Thyroid gland (tissue), 4 donors: ENCODE results near the gene COL9A1. TPM values are rescaled to one million over a fixed set of nuclear protein-coding genes. Genes with fewer than 3 reads are reported as not detected.

Experiments used
- DNase-seq, 2 donors: peaks; one replicate each; pipeline ENCODE4 v3.0.0-alpha.2; 2019
- H3K27ac ChIP-seq, 3 donors: fragments of 200-600 bp; sonication (generic); 1 replicate in 2 of 3; 2 replicates in 1 of 3; pipeline ENCODE4 v1.5.1; 2016 to 2019; ENCODE audit warnings: mild to moderate bottlenecking in 1 of 3, moderate library complexity in 1 of 3
- H3K27me3 ChIP-seq: fragments of 200-600 bp; sonication (generic); one replicate; pipeline ENCODE4 v1.5.1; 2019
- H3K36me3 ChIP-seq, 2 donors: fragments of 200-600 bp; sonication (generic); one replicate each; pipeline ENCODE4 v1.5.1; 2016 to 2019
- H3K4me1 ChIP-seq, 2 donors: fragments of 200-600 bp; sonication (generic); one replicate each; pipeline ENCODE4 v1.5.1; 2017 to 2019
- H3K4me3 ChIP-seq, 3 donors: fragments of 200-600 bp; sonication (generic); replicated peaks in 1 of 3; 1 replicate in 2 of 3; 2 replicates in 1 of 3; pipeline ENCODE4 v1.5.1; 2016; ENCODE audit warnings: mild to moderate bottlenecking in 1 of 3
- H3K9me3 ChIP-seq: fragments of 200-600 bp; sonication (generic); one replicate; pipeline ENCODE4 v1.5.1; 2017
- POLR2A ChIP-seq, 2 donors: fragments of 450-650 bp; IDR thresholded peaks; one replicate each; pipeline ENCODE4 v1.6.1; 2017; ENCODE audit warnings: antibody characterized with exemption in 2 of 2, mild to moderate bottlenecking in 2 of 2, moderate library complexity in 1 of 2
- WGBS, 2 donors: methylation state at CpG; one replicate each; pipeline ENCODE4 v1.1.5; 2017; 5-methylcytosine and 5-hydroxymethylcytosine counted together
- intact Hi-C: fragments of 100-400 bp; cut with DNase I; formaldehyde crosslinking; loops from one replicate; pipeline ENCODE4 v1.15.1; 2023
- total RNA-seq, 4 donors: library from RNA; depleted of rRNA; stranded (reverse); fragments of >200 nt; gene quantifications; one replicate each; pipeline ENCODE4 v1.2.3, GENCODE V29; 2016
- TF ChIP-seq, protein P1 (sequence below), 6 experiments: fragments of 200-600 bp in 3 of 6; fragments of 450-650 bp in 3 of 6; sonication (generic) in 3 of 6; IDR thresholded peaks; one replicate each; pipeline ENCODE4 v1.5.1; 2016 to 2019; ENCODE audit warnings: antibody characterized with exemption in 6 of 6, mild to moderate bottlenecking in 2 of 6, inconsistent platforms in 1 of 6, moderate library complexity in 1 of 6

COL9A1 gene
- total RNA-seq, 4 donors from 2014 or later = 0.33 TPM; not detected in 2

DNA sequence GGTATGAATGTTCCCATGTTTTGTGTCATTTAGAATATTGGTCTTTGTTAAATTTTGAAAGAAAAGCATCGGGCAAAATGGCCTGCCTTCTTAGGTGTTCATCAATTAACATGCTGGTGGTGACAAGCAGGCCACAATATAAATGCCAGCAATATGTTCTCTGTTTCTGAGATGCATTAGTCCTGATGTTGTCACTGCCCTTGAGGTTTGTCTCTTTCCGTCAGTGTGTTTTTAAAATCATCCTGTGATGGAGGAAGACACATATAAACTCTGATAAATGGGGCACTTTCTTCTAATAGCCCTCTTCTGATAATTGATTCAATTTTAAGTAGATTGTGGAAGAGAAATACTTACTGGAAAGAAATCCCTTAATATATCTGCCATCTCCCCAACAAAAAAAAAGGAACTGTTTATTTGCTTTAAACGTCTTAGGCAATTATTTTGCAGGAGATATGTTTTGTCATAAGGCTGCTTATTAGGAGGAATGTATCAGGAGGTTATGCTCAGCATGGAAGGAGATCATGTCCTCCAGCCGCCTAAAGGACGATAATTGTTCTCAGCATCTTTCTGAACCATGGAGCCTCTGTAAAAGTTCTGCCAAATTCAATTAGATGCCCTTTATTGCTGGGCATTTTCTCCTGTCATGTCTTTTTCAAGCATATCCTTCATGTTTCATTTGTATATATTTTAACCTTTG, 134.1 kb downstream of the COL9A1 start:
- 79 to 82% methylated on average over 5 of the region's 5 CpGs for WGBS, 2 donors
- intact Hi-C loops = no loop called here
- Histone ChIP-seq H3K27ac (no peak overlapping the region), H3K9me3 (no peaks in the 10 kb centered on the region), H3K36me3 (no peaks in the 10 kb centered on the region), H3K4me1 (no peaks in the 10 kb centered on the region), H3K27me3 (no peaks in the 10 kb centered on the region), H3K4me3 (no peak overlapping the region)
- no peak for TF ChIP-seq POLR2A (IDR thresholded peaks at IDR 0.05)
- TF ChIP-seq, protein P1, sequence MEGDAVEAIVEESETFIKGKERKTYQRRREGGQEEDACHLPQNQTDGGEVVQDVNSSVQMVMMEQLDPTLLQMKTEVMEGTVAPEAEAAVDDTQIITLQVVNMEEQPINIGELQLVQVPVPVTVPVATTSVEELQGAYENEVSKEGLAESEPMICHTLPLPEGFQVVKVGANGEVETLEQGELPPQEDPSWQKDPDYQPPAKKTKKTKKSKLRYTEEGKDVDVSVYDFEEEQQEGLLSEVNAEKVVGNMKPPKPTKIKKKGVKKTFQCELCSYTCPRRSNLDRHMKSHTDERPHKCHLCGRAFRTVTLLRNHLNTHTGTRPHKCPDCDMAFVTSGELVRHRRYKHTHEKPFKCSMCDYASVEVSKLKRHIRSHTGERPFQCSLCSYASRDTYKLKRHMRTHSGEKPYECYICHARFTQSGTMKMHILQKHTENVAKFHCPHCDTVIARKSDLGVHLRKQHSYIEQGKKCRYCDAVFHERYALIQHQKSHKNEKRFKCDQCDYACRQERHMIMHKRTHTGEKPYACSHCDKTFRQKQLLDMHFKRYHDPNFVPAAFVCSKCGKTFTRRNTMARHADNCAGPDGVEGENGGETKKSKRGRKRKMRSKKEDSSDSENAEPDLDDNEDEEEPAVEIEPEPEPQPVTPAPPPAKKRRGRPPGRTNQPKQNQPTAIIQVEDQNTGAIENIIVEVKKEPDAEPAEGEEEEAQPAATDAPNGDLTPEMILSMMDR (IDR thresholded peaks at IDR 0.05) = no peak
- no peak for DNase-seq

Other genes with a start within 250 kb of the COL9A1 start
- 10 to 100 TPM; 17.0 to 42.9 (median 27.3) TPM for gene FAM135A, start 110.4 kb upstream of the COL9A1 start, total RNA-seq